ENCODE measurements around the gene PTPRK. TPM values are rescaled to one million over a fixed set of nuclear protein-coding genes. Genes with fewer than 3 reads are reported as not detected.

The PTPRK gene
- total and polyA plus RNA-seq, 2 of the 8 experiments (the other 6 are each of a cell fraction or from before 2014, with no cell fraction given): 11.4 to 47.3 TPM

GRCh38 chr6:128275030-128275429 lies 245.4 kb downstream of the PTPRK start:
- Histone ChIP-seq H3K36me3 (ENCODE audit: control insufficient read depth in 2 of 4, insufficient read depth in 4 of 4, low read length in 3 of 4) (no peaks in the 10 kb centered on the region), H2BK20ac (ENCODE audit: low read length) (no peak overlapping the region), H2AK5ac (ENCODE audit: low read depth, low read length) (no peak overlapping the region), H3K27me3 (replicated peaks in 1 of 4; ENCODE audit: control insufficient read depth in 3 of 4, extremely low read depth in 1 of 4, insufficient read depth in 3 of 4, low read length in 3 of 4) (no peaks in the 10 kb centered on the region; a peak in 1 of 7 replicates), H3K23me2 (ENCODE audit: low read depth, low read length) (no peaks in the 10 kb centered on the region), H3K4me1 (replicated peaks in 1 of 4; ENCODE audit: control insufficient read depth in 3 of 4, insufficient read depth in 4 of 4, low read length in 3 of 4) (peaks cover 0 to under 1% (median 0%) of the 10 kb centered on the region in 4 experiments; a peak in 1 of 7 replicates), H2BK5ac (ENCODE audit: low read depth, low read length) (no peak overlapping the region), H3K56ac (replicated peaks; ENCODE audit: insufficient read length, low read depth, low read length) (no peak overlapping the region), H2AFZ (ENCODE audit: low read length) (no peak overlapping the region), H3K79me1 (ENCODE audit: low read depth, low read length) (no peaks in the 10 kb centered on the region), H4K5ac (ENCODE audit: insufficient read length, low read depth, low read length) (no peak overlapping the region), H4K20me1 (replicated peaks in 1 of 2; ENCODE audit: control insufficient read depth in 1 of 2, insufficient read depth in 2 of 2, low read length in 2 of 2) (peaks cover 2 to 3% of the 10 kb centered on the region in 2 experiments), H3K18ac (ENCODE audit: extremely low read depth, low read length) (no peak overlapping the region), H4K8ac (ENCODE audit: extremely low read depth, insufficient read depth, low read length) (no peak overlapping the region), H3K4me2 (ENCODE audit: insufficient read depth in 1 of 2, low read depth in 2 of 2, low read length in 2 of 2) (no peak overlapping the region), H3K23ac (ENCODE audit: insufficient read length) (no peak overlapping the region), H3K79me2 (ENCODE audit: control insufficient read depth in 1 of 2, insufficient read depth in 2 of 2, low read length in 2 of 2) (peaks cover 0 to 6% of the 10 kb centered on the region in 2 experiments; a peak in 1 of 4 replicates), H2BK12ac (ENCODE audit: low read depth, low read length) (no peak overlapping the region), H3K4ac (replicated peaks; ENCODE audit: insufficient read length, low read depth, low read length) (no peak overlapping the region), H2BK15ac (ENCODE audit: low read length) (no peak overlapping the region), H3K14ac (ENCODE audit: insufficient read length) (no peak overlapping the region), H3K9ac (replicated peaks in 1 of 4; ENCODE audit: extremely low read depth in 1 of 4, low read depth in 3 of 4, low read length in 3 of 4) (no peak overlapping the region), H2BK120ac (replicated peaks; ENCODE audit: low read depth, low read length) (no peak overlapping the region), H3K9me3 (ENCODE audit: insufficient read depth in 2 of 2, low read depth in 1 of 2, low read length in 1 of 2) (no peaks in the 10 kb centered on the region), H3K27ac (ENCODE audit: low read depth, low read length) (no peak overlapping the region), H4K91ac (replicated peaks; ENCODE audit: insufficient read length, low read length) (no peak overlapping the region), H3K4me3 (ENCODE audit: extremely low read depth in 1 of 4, insufficient read depth in 2 of 4, low read depth in 3 of 4, low read length in 4 of 4) (no peak overlapping the region)
- 77% methylated on average over 1 of the region's 1 CpG; no CpG with 5 or more reads in 1 of the 2 experiments for WGBS, 2 experiments (ENCODE audit: extremely low coverage in 1 of 2, insufficient coverage in 1 of 2, insufficient read length in 1 of 2, insufficient replicate concordance in 2 of 2, low coverage in 1 of 2, low lambda C conversion rate in 2 of 2, missing lambda C conversion rate in 1 of 2)
- no peak for FAIRE-seq
- ChIA-PET POLR2A (ENCODE audit: partially characterized antibody) (no interaction called here), CTCF (ENCODE audit: partially characterized antibody) (no interaction called here)
- DNase-seq (ENCODE audit: low read depth in 1 of 2, low spot score in 2 of 2): no peak
- no peak for TF ChIP-seq SP2 (IDR thresholded peaks at IDR 0.05; ENCODE audit: low read length)
- no peak for TF ChIP-seq USF2 (IDR thresholded peaks at IDR 0.05; ENCODE audit: low read length)
- no peak for TF ChIP-seq SRF (IDR thresholded peaks at IDR 0.05; ENCODE audit: low read depth, low read length)
- no peak for TF ChIP-seq HDAC6 (IDR thresholded peaks at IDR 0.05; ENCODE audit: low read depth, low read length)
- TF ChIP-seq EP300 (IDR thresholded peaks at IDR 0.05; ENCODE audit: borderline replicate concordance in 1 of 2, low read depth in 2 of 2, low read length in 2 of 2): no peak
- TF ChIP-seq SIRT6 (IDR thresholded peaks at IDR 0.05; ENCODE audit: low read length): no peak
- no peak for TF ChIP-seq TBP (IDR thresholded peaks at IDR 0.05; ENCODE audit: low read depth, low read length)
- no peak for TF ChIP-seq JUN (IDR thresholded peaks at IDR 0.05; ENCODE audit: low read depth, low read length)
- TF ChIP-seq RFX5 (IDR thresholded peaks at IDR 0.05; ENCODE audit: borderline replicate concordance, low read depth, low read length): no peak
- TF ChIP-seq CTBP2 (IDR thresholded peaks at IDR 0.05; ENCODE audit: borderline replicate concordance, insufficient read depth, insufficient read length, low read length): no peak
- no peak for TF ChIP-seq CREB1 (IDR thresholded peaks at IDR 0.05)
- TF ChIP-seq TCF12 (IDR thresholded peaks at IDR 0.05; ENCODE audit: low read depth, low read length): no peak
- TF ChIP-seq TEAD4 (IDR thresholded peaks at IDR 0.05; ENCODE audit: low read depth, low read length): no peak
